ENCODE data around the gene EID3. TPM values are rescaled to one million over a fixed set of nuclear protein-coding genes. Genes with fewer than 3 reads are reported as not detected.

EID3 gene
- total and polyA plus RNA-seq, 4 donors, result 0.17 to 6.4 (median 1.2) TPM

DNA sequence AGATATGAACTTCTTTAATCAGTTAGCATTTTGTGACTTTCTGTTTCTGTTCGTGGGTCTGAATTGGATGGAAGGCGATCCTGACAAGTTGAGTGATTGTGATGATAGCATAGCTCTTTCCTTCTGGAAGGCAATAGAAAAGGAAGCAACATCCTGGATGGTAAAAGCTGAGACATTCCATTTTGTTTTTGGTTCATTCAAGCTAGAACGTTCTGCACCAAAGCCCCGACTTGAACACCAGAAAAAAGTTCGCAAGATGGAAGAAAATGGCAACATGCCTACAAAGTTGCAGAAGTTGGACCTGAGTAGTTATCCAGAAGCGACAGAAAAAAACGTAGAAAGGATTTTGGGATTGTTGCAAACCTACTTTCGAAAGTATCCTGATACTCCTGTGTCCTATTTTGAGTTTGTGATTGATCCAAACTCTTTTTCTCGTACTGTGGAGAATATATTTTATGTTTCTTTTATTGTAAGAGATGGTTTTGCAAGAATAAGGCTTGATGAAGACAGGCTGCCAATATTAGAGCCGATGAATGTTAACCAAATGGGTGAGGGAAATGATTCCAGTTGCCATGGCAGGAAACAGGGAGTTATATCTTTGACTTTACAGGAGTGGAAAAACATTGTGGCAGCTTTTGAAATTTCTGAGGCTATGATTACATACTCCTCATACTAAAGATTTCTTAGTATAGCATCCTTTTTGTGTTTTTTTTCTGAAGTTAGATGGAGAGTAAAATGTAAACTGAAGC lies 896 bp downstream of the EID3 start:
- Histone ChIP-seq H3K4me1 (ENCODE audit: control insufficient read depth in 4 of 4, insufficient read depth in 4 of 4, low read length in 3 of 4) (peaks cover 10 to 17% (median 11%) of the 10 kb centered on the region in 4 donors), H3K9ac (ENCODE audit: low read depth in 1 of 2, low read length in 2 of 2) (no peak overlapping the region)
- WGBS, result 90% methylated on average over 10 of the region's 10 CpGs

DNA sequence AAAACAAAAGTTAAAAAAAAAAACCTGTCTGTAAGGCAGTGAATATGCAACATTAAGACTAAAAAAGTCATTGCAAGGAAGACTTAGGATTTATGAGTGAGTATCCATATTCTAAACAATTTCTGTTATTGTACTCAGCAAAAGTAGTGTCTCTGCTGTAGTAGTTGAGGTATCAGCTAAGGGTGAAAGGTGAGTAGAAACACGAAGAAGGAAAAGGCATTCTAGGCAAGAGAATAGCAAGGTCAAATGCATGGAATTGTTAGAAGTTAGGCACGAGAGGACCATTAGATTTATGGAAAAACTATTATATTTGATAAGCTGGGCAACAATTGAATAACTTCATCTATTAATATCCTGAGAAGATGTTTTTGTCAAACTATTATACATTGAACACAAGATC lies 1.8 kb downstream of the EID3 start:
- Histone ChIP-seq H3K4me3 (ENCODE audit: low read depth in 1 of 3, low read length in 3 of 3) (no peak overlapping the region), H3K27me3 (ENCODE audit: control insufficient read depth in 4 of 4, insufficient read depth in 4 of 4, low read length in 3 of 4) (no peaks in the 10 kb centered on the region), H3K27ac (ENCODE audit: low read depth in 1 of 2, low read length in 2 of 2) (no peak overlapping the region), H3K36me3 (ENCODE audit: control insufficient read depth in 4 of 4, insufficient read depth in 3 of 4, low read depth in 1 of 4, low read length in 3 of 4) (peaks cover 0 to 1% (median 0%) of the 10 kb centered on the region in 4 donors), H3K9ac (ENCODE audit: low read depth in 1 of 2, low read length in 2 of 2) (no peak overlapping the region), H3K4me1 (ENCODE audit: control insufficient read depth in 4 of 4, insufficient read depth in 4 of 4, low read length in 3 of 4) (peaks cover 6 to 11% (median 10%) of the 10 kb centered on the region in 4 donors), H3K9me3 (ENCODE audit: control insufficient read depth in 4 of 4, low read length in 3 of 4) (no peaks in the 10 kb centered on the region)
- no peak for DNase-seq (ENCODE audit: low spot score)
- no peak for TF ChIP-seq RAD21 (IDR thresholded peaks at IDR 0.05)
- TF ChIP-seq RXRA (IDR thresholded peaks at IDR 0.05), result no peak
- TF ChIP-seq, protein P1, sequence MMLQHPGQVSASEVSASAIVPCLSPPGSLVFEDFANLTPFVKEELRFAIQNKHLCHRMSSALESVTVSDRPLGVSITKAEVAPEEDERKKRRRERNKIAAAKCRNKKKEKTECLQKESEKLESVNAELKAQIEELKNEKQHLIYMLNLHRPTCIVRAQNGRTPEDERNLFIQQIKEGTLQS (IDR thresholded peaks at IDR 0.05), result no peak
- TF ChIP-seq, protein P2, sequence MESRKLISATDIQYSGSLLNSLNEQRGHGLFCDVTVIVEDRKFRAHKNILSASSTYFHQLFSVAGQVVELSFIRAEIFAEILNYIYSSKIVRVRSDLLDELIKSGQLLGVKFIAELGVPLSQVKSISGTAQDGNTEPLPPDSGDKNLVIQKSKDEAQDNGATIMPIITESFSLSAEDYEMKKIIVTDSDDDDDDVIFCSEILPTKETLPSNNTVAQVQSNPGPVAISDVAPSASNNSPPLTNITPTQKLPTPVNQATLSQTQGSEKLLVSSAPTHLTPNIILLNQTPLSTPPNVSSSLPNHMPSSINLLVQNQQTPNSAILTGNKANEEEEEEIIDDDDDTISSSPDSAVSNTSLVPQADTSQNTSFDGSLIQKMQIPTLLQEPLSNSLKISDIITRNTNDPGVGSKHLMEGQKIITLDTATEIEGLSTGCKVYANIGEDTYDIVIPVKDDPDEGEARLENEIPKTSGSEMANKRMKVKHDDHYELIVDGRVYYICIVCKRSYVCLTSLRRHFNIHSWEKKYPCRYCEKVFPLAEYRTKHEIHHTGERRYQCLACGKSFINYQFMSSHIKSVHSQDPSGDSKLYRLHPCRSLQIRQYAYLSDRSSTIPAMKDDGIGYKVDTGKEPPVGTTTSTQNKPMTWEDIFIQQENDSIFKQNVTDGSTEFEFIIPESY (IDR thresholded peaks at IDR 0.05), result no peak
- 88% methylated on average over 2 of the region's 2 CpGs for WGBS

More for the DNA sequence above, 896 bp downstream of the EID3 start:
- Histone ChIP-seq H3K4me3 (ENCODE audit: low read depth in 1 of 3, low read length in 3 of 3) (peak overlapping the region in 2 of 3 donors; percentile 21 to 37), H3K9me3 (ENCODE audit: control insufficient read depth in 4 of 4, low read length in 3 of 4) (no peaks in the 10 kb centered on the region), H3K27me3 (ENCODE audit: control insufficient read depth in 4 of 4, insufficient read depth in 4 of 4, low read length in 3 of 4) (no peaks in the 10 kb centered on the region), H3K27ac (ENCODE audit: low read depth in 1 of 2, low read length in 2 of 2) (peak overlapping the region; percentile 46 to 70), H3K36me3 (ENCODE audit: control insufficient read depth in 4 of 4, insufficient read depth in 3 of 4, low read depth in 1 of 4, low read length in 3 of 4) (peaks cover 0 to 1% (median 0%) of the 10 kb centered on the region in 4 donors)
- DNase-seq (ENCODE audit: low spot score), result no peak
- TF ChIP-seq FOXA2 (IDR thresholded peaks at IDR 0.05) (no peak), YY1 (IDR thresholded peaks at IDR 0.05) (peak; percentile 7), EGR1 (IDR thresholded peaks at IDR 0.05; ENCODE audit: low read depth in 2 of 2) (no peak)

DNA sequence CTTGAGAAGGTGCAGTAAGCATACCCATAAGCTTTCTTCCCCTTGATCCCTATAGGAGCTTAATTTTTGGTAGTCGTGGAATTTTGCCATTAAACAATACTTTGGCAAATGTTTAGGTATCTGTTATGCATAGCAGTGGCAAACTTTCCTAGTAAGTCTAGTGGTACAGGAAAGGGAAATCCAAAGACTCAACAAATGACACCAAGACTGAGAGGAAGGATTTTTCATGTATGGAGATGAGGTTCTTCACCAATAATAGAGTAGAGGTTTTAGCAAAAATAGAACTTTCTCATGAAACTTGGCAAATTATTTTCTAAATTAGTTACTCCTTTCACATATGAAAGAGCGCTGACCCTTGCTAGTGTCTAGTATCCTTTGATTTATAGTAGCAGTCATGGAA lies 2.8 kb downstream of the EID3 start:
- TF ChIP-seq FOXA1 (IDR thresholded peaks at IDR 0.05), result no peak
- TF ChIP-seq RAD21 (IDR thresholded peaks at IDR 0.05), result no peak
- TF ChIP-seq, protein P1 (IDR thresholded peaks at IDR 0.05), result no peak
- TF ChIP-seq JUND (IDR thresholded peaks at IDR 0.05), result no peak
- no peak for TF ChIP-seq SP1 (IDR thresholded peaks at IDR 0.05)
- TF ChIP-seq, protein P3, sequence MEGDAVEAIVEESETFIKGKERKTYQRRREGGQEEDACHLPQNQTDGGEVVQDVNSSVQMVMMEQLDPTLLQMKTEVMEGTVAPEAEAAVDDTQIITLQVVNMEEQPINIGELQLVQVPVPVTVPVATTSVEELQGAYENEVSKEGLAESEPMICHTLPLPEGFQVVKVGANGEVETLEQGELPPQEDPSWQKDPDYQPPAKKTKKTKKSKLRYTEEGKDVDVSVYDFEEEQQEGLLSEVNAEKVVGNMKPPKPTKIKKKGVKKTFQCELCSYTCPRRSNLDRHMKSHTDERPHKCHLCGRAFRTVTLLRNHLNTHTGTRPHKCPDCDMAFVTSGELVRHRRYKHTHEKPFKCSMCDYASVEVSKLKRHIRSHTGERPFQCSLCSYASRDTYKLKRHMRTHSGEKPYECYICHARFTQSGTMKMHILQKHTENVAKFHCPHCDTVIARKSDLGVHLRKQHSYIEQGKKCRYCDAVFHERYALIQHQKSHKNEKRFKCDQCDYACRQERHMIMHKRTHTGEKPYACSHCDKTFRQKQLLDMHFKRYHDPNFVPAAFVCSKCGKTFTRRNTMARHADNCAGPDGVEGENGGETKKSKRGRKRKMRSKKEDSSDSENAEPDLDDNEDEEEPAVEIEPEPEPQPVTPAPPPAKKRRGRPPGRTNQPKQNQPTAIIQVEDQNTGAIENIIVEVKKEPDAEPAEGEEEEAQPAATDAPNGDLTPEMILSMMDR (IDR thresholded peaks at IDR 0.05; ENCODE audit: low read depth, low read length, missing input control), result no peak
- no peak for TF ChIP-seq HNF4G (IDR thresholded peaks at IDR 0.05)
- TF ChIP-seq, protein P4, sequence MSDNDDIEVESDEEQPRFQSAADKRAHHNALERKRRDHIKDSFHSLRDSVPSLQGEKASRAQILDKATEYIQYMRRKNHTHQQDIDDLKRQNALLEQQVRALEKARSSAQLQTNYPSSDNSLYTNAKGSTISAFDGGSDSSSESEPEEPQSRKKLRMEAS (IDR thresholded peaks at IDR 0.05), result no peak
- TF ChIP-seq FOXA2 (IDR thresholded peaks at IDR 0.05), result no peak
- TF ChIP-seq, protein P2 (IDR thresholded peaks at IDR 0.05), result no peak
- TF ChIP-seq NR2F2 (IDR thresholded peaks at IDR 0.05), result no peak
- TF ChIP-seq TAF1 (conservative IDR thresholded peaks at IDR 0.05), result no peak
- peaks cover 6 to 11% (median 10%) of the 10 kb centered on the region in 4 donors for H3K4me1 ChIP-seq (ENCODE audit: control insufficient read depth in 4 of 4, insufficient read depth in 4 of 4, low read length in 3 of 4)

More for the DNA sequence above, 2.8 kb downstream of the EID3 start:
- peaks cover 3 to 5% (median 3%) of the 10 kb centered on the region in 4 donors for H3K36me3 ChIP-seq (ENCODE audit: control insufficient read depth in 4 of 4, insufficient read depth in 3 of 4, low read depth in 1 of 4, low read length in 3 of 4)
- no peak overlapping the region for H3K4me3 ChIP-seq (ENCODE audit: low read depth in 1 of 3, low read length in 3 of 3)
- no peaks in the 10 kb centered on the region for H3K9me3 ChIP-seq (ENCODE audit: control insufficient read depth in 4 of 4, low read length in 3 of 4)
- DNase-seq (ENCODE audit: low spot score), result no peak
- no peaks in the 10 kb centered on the region for H3K27me3 ChIP-seq (ENCODE audit: control insufficient read depth in 4 of 4, insufficient read depth in 4 of 4, low read length in 3 of 4)
- 98% methylated on average over 2 of the region's 2 CpGs for WGBS
- no peak overlapping the region for H3K27ac ChIP-seq (ENCODE audit: low read depth in 1 of 2, low read length in 2 of 2)
- H3K9ac ChIP-seq (ENCODE audit: low read depth in 1 of 2, low read length in 2 of 2), result no peak overlapping the region

Measured in liver (tissue), 9 donors.